ENCODE results near the gene PVALEF. TPM values are rescaled to one million over a fixed set of nuclear protein-coding genes. Genes with fewer than 3 reads are reported as not detected.

Gene PVALEF
- total RNA-seq, 4 donors from 2014 or later = not detected

- Histone ChIP-seq H3K4me1 (no peaks in the 10 kb centered on the region), H3K27ac (peak overlapping the region in 1 of 2 donors; percentile 15), H3K27me3 (no peaks in the 10 kb centered on the region), H3K36me3 (no peaks in the 10 kb centered on the region), H3K4me3 (no peak overlapping the region), H3K9me3 (no peaks in the 10 kb centered on the region)
- DNase-seq = no peak
- TF ChIP-seq POLR2A (IDR thresholded peaks at IDR 0.05) = no peak
- TF ChIP-seq CTCF (IDR thresholded peaks at IDR 0.05) = no peak
- intact Hi-C loops (cut with DNase I; ENCODE audit: low total_unique reads) = no loop called here
These were observed 5.6 kb upstream of the PVALEF start for GRCh38 chr17:81159611-81160265.

GRCh38 chr17:81160306-81160705 lies 5.0 kb upstream of the PVALEF start:
- Histone ChIP-seq H3K9me3 (no peaks in the 10 kb centered on the region), H3K27me3 (no peaks in the 10 kb centered on the region), H3K36me3 (no peaks in the 10 kb centered on the region), H3K27ac (peak overlapping the region in 1 of 2 donors; percentile 15), H3K4me1 (no peaks in the 10 kb centered on the region), H3K4me3 (no peak overlapping the region)
- TF ChIP-seq CTCF (IDR thresholded peaks at IDR 0.05) (no peak), POLR2A (IDR thresholded peaks at IDR 0.05) (no peak)
- intact Hi-C loops (cut with DNase I; ENCODE audit: low total_unique reads) = no loop called here
- peak in 1 of 2 donors; percentile 35 for DNase-seq

- Histone ChIP-seq H3K4me1 (peaks cover 0 to 5% of the 10 kb centered on the region in 2 donors), H3K9me3 (no peaks in the 10 kb centered on the region), H3K27me3 (no peaks in the 10 kb centered on the region), H3K36me3 (no peaks in the 10 kb centered on the region), H3K4me3 (no peak overlapping the region), H3K27ac (no peak overlapping the region)
- no peak for DNase-seq
- intact Hi-C loops (cut with DNase I; ENCODE audit: low total_unique reads) = no loop called here
- no peak for TF ChIP-seq CTCF (IDR thresholded peaks at IDR 0.05)
- no peak for TF ChIP-seq POLR2A (IDR thresholded peaks at IDR 0.05)
These were observed 4.4 kb upstream of the PVALEF start for GRCh38 chr17:81160747-81161453.

GRCh38 chr17:81161536-81161935 lies 3.8 kb upstream of the PVALEF start:
- Histone ChIP-seq H3K4me3 (no peak overlapping the region), H3K9me3 (no peaks in the 10 kb centered on the region), H3K36me3 (no peaks in the 10 kb centered on the region), H3K27ac (no peak overlapping the region), H3K4me1 (peaks cover 0 to 5% of the 10 kb centered on the region in 2 donors), H3K27me3 (no peaks in the 10 kb centered on the region)
- no peak for DNase-seq
- intact Hi-C loops (cut with DNase I; ENCODE audit: low total_unique reads) = no loop called here
- TF ChIP-seq CTCF (IDR thresholded peaks at IDR 0.05) = no peak
- no peak for TF ChIP-seq POLR2A (IDR thresholded peaks at IDR 0.05)

GRCh38 chr17:81161972-81162371 lies 3.3 kb upstream of the PVALEF start:
- Histone ChIP-seq H3K4me1 (peaks cover 0 to 5% of the 10 kb centered on the region in 2 donors), H3K9me3 (no peaks in the 10 kb centered on the region), H3K36me3 (no peaks in the 10 kb centered on the region), H3K27me3 (no peaks in the 10 kb centered on the region), H3K4me3 (no peak overlapping the region), H3K27ac (no peak overlapping the region)
- no peak for TF ChIP-seq POLR2A (IDR thresholded peaks at IDR 0.05)
- TF ChIP-seq CTCF (IDR thresholded peaks at IDR 0.05) = no peak
- DNase-seq = no peak
- intact Hi-C loops (cut with DNase I; ENCODE audit: low total_unique reads) = no loop called here

Data from uterus (tissue), 4 donors.